Measurements from ENCODE around the gene CLCA1. TPM values are rescaled to one million over a fixed set of nuclear protein-coding genes. Genes with fewer than 3 reads are reported as not detected.
"Not testable (repeated sequence)": the region's sequence is repeated elsewhere in the genome, so short reads cannot be mapped to it uniquely, and the experiment has no call there.

Gene CLCA1
- total and polyA plus RNA-seq, 4 donors: 0.06 to 0.10 TPM; not detected in 2

- no peaks in the 10 kb centered on the region for H3K36me3 ChIP-seq (ENCODE audit: control insufficient read depth, insufficient read depth, low read length)
- no peaks in the 10 kb centered on the region for H3K27me3 ChIP-seq (ENCODE audit: control insufficient read depth, insufficient read depth, low read length)
- H3K4me1 ChIP-seq (ENCODE audit: control insufficient read depth, insufficient read depth, low read length): peaks cover 15% of the 10 kb centered on the region
- no peak for DNase-seq (ENCODE audit: low read depth in 4 of 6, low spot score in 6 of 6)
- no peak overlapping the region for H3K4me3 ChIP-seq (ENCODE audit: low read depth, low read length)
- WGBS (ENCODE audit: insufficient coverage): no CpG with 5 or more reads among the region's 3 CpGs
- no peaks in the 10 kb centered on the region for H3K9me3 ChIP-seq (ENCODE audit: control insufficient read depth, insufficient read depth, low read length)
- no peak overlapping the region for H3K27ac ChIP-seq (ENCODE audit: low read depth, low read length)
Observed at GRCh38 chr1:86499987-86500593, 31.4 kb downstream of the CLCA1 start.

DNA sequence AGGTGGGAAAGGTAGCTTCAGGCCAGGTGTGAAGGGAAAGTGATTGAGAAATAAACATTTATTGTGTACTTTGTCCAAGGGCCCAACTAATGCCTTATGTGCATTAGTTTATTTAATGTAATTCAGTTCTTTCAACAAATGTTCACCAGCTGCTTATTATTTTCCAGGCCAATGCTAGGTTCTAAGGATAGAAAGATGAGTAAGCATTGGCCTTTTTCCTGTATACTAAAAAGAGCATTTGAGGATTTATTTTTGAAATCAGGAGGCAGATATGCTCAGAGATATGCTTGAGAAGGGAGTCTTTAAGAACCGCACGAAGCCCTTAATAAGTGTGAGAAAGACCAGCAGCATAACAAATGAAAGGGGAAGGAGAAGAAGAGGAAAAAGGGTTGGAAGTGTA lies 32.0 kb downstream of the CLCA1 start:
- H3K4me3 ChIP-seq (ENCODE audit: low read depth, low read length): no peak overlapping the region
- no peak overlapping the region for H3K27ac ChIP-seq (ENCODE audit: low read depth, low read length)
- no peaks in the 10 kb centered on the region for H3K27me3 ChIP-seq (ENCODE audit: control insufficient read depth, insufficient read depth, low read length)
- no peaks in the 10 kb centered on the region for H3K9me3 ChIP-seq (ENCODE audit: control insufficient read depth, insufficient read depth, low read length)
- DNase-seq (ENCODE audit: low read depth in 4 of 6, low spot score in 6 of 6): no peak
- no peaks in the 10 kb centered on the region for H3K36me3 ChIP-seq (ENCODE audit: control insufficient read depth, insufficient read depth, low read length)
- 96% methylated on average over 2 of the region's 2 CpGs for WGBS (ENCODE audit: insufficient coverage)
- peaks cover 15% of the 10 kb centered on the region for H3K4me1 ChIP-seq (ENCODE audit: control insufficient read depth, insufficient read depth, low read length)

- not testable (repeated sequence) for H3K9me3 ChIP-seq (ENCODE audit: control insufficient read depth, insufficient read depth, low read length); H3K36me3 ChIP-seq (ENCODE audit: control insufficient read depth, insufficient read depth, low read length); H3K27me3 ChIP-seq (ENCODE audit: control insufficient read depth, insufficient read depth, low read length); H3K4me3 ChIP-seq (ENCODE audit: low read depth, low read length); H3K27ac ChIP-seq (ENCODE audit: low read depth, low read length); DNase-seq (ENCODE audit: low read depth in 4 of 6, low spot score in 6 of 6)
- H3K4me1 ChIP-seq (ENCODE audit: control insufficient read depth, insufficient read depth, low read length): peaks cover 15% of the 10 kb centered on the region
- 62% methylated on average over 13 of the region's 16 CpGs for WGBS (ENCODE audit: insufficient coverage)
Observed at GRCh38 chr1:86502125-86502646, 33.5 kb downstream of the CLCA1 start.

DNA sequence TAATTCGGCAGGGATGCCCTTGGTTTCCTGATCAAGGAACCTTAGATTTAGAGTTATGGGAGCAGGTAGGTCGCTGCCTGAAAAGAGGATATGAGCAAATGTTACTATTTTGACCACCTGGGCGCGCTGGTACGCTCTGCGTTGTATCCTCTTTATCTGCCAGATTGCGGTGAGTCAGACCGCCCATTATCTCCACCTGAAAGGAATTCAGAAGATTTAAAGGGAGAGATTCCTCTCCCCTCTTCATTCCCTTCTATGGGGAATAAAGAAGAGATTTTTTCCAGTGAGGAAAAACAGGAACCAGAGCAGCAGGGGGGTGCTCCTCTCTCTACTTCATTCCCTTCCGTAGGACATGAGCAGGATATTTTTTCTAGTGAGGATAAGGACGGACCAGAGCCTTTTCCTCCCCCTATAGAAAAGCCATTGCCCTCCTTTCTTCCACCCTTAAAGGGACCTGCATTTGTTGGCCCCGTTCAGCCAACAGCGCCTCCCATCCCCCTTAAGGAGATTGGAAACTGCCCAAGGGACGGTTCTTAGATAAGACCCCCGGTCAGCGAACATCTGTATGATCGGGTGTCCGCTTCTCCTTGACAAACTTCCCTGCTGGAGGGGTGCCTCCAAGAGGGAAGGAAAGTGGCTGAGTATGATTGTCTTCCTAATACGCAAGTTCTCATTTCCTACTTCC lies 34.1 kb downstream of the CLCA1 start:
- 86% methylated on average over 7 of the region's 18 CpGs for WGBS (ENCODE audit: insufficient coverage)
- Histone ChIP-seq H3K27ac (ENCODE audit: low read depth, low read length) (peak overlapping the region; percentile 19), H3K36me3 (ENCODE audit: control insufficient read depth, insufficient read depth, low read length) (no peaks in the 10 kb centered on the region), H3K4me3 (ENCODE audit: low read depth, low read length) (no peak overlapping the region), H3K4me1 (ENCODE audit: control insufficient read depth, insufficient read depth, low read length) (peaks cover 15% of the 10 kb centered on the region), H3K27me3 (ENCODE audit: control insufficient read depth, insufficient read depth, low read length) (no peaks in the 10 kb centered on the region), H3K9me3 (ENCODE audit: control insufficient read depth, insufficient read depth, low read length) (no peaks in the 10 kb centered on the region)
- DNase-seq (ENCODE audit: low read depth in 4 of 6, low spot score in 6 of 6): peak in 1 of 6 donors; percentile 52

DNA sequence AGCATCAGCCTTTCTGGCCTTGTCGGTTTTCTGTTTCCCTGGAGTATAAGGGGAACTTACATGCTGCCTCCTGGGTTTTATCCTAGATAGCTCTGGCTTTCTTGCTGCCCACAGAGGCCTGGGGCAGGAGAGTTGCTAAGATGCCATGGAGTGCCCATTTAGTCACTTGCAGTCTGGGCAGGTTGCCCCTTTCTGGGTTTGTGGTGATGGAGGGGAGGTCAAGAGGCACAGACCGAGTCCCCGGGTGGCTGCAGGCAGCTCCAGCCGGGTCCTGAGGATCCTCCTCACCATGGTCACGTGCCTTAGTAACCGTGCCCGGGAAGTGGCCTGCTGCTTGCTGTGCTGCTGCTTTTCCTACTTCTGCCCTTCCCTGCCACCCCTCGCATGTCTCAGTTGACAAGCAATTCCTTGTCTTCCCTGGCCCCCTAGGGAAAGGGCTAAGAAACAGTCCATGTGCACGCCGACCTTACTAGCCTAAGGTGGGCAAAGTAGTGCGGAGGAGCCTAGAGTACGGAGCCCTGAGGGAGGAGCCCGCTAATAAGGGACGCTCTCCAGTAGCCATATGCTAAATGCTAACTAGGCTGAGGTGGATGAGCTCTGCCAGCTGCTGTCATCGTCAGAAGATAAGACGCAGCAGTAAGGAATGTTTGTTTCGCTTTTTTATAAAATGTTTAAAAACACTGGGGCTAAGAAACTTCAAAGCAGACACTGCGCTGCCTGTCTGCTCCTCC lies 34.8 kb downstream of the CLCA1 start:
- DNase-seq (ENCODE audit: low read depth in 4 of 6, low spot score in 6 of 6): peak in 1 of 6 donors; percentile 52

GRCh38 chr1:86504137-86504479 lies 35.4 kb downstream of the CLCA1 start:
- H3K4me3 ChIP-seq (ENCODE audit: low read depth, low read length): no peak overlapping the region
- H3K27me3 ChIP-seq (ENCODE audit: control insufficient read depth, insufficient read depth, low read length): no peaks in the 10 kb centered on the region
- no peak overlapping the region for H3K27ac ChIP-seq (ENCODE audit: low read depth, low read length)
- no peaks in the 10 kb centered on the region for H3K36me3 ChIP-seq (ENCODE audit: control insufficient read depth, insufficient read depth, low read length)
- H3K4me1 ChIP-seq (ENCODE audit: control insufficient read depth, insufficient read depth, low read length): peaks cover 15% of the 10 kb centered on the region
- DNase-seq (ENCODE audit: low read depth in 4 of 6, low spot score in 6 of 6): peak in 1 of 6 donors; percentile 21
- WGBS (ENCODE audit: insufficient coverage): 59% methylated on average over 8 of the region's 9 CpGs
- no peaks in the 10 kb centered on the region for H3K9me3 ChIP-seq (ENCODE audit: control insufficient read depth, insufficient read depth, low read length)

More for the DNA sequence above, 34.8 kb downstream of the CLCA1 start:
- H3K27ac ChIP-seq (ENCODE audit: low read depth, low read length): peak overlapping the region; percentile 19
- no peaks in the 10 kb centered on the region for H3K9me3 ChIP-seq (ENCODE audit: control insufficient read depth, insufficient read depth, low read length)
- no peak overlapping the region for H3K4me3 ChIP-seq (ENCODE audit: low read depth, low read length)
- H3K36me3 ChIP-seq (ENCODE audit: control insufficient read depth, insufficient read depth, low read length): no peaks in the 10 kb centered on the region
- 57% methylated on average over 13 of the region's 18 CpGs for WGBS (ENCODE audit: insufficient coverage)
- H3K27me3 ChIP-seq (ENCODE audit: control insufficient read depth, insufficient read depth, low read length): no peaks in the 10 kb centered on the region
- peaks cover 15% of the 10 kb centered on the region for H3K4me1 ChIP-seq (ENCODE audit: control insufficient read depth, insufficient read depth, low read length)

DNA sequence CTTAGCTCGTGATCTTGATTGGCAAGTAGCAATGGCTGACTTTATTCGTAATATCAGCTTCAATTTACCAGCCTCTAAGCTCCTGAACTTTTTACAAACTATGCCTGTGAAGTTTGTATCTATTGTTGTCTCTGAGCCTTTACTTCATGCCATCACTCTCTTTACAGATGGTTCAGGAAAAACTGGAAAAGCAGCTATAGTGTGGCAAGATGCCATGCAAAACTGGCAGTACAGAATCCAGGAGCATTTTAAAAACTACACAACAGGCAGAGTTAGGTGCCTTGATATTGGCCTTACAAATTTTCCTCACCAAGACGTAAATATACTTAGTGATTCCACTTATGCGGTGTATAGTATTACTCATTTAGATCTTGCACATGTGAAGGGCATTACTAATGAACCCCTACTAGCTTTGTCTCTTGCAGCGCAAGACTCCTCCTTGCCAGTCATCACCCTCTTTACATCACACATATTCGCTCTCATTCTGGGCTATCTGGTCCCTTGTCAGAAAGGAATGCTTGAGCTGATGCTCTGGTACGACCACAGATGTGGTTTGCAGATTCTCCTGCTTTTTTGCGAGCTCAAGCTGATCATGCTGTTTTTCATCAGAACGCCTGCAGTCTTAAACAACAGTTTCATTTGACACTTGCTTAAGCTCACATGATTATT lies 36.3 kb downstream of the CLCA1 start:
- no peak overlapping the region for H3K27ac ChIP-seq (ENCODE audit: low read depth, low read length)
- no peaks in the 10 kb centered on the region for H3K9me3 ChIP-seq (ENCODE audit: control insufficient read depth, insufficient read depth, low read length)
- H3K27me3 ChIP-seq (ENCODE audit: control insufficient read depth, insufficient read depth, low read length): no peaks in the 10 kb centered on the region
- H3K4me1 ChIP-seq (ENCODE audit: control insufficient read depth, insufficient read depth, low read length): peaks cover 15% of the 10 kb centered on the region
- no peaks in the 10 kb centered on the region for H3K36me3 ChIP-seq (ENCODE audit: control insufficient read depth, insufficient read depth, low read length)
- DNase-seq (ENCODE audit: low read depth in 4 of 6, low spot score in 6 of 6): peak in 1 of 6 donors; percentile 16
- no peak overlapping the region for H3K4me3 ChIP-seq (ENCODE audit: low read depth, low read length)
- WGBS (ENCODE audit: insufficient coverage): 41% methylated on average over 5 of the region's 9 CpGs

DNA sequence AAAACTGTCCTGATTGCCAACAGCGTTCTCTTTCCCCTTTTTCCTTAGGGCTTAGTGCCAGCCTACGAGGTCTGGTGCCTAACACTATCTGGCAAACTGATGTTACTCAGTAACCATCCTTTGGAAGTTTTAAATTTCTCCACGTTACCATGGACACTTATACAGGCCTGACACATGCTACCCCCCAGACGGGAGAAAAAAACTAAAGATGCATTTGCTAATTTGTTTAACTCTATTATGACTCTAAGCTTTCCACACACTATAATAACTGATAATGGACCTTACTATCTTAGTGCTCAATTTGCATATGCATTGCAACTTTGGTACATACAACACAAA lies 36.8 kb downstream of the CLCA1 start:
- DNase-seq (ENCODE audit: low read depth in 4 of 6, low spot score in 6 of 6): peak in 1 of 6 donors; percentile 28
- Histone ChIP-seq H3K4me1 (ENCODE audit: control insufficient read depth, insufficient read depth, low read length) (peaks cover 15% of the 10 kb centered on the region), H3K27ac (ENCODE audit: low read depth, low read length) (no peak overlapping the region), H3K9me3 (ENCODE audit: control insufficient read depth, insufficient read depth, low read length) (no peaks in the 10 kb centered on the region), H3K4me3 (ENCODE audit: low read depth, low read length) (no peak overlapping the region), H3K27me3 (ENCODE audit: control insufficient read depth, insufficient read depth, low read length) (no peaks in the 10 kb centered on the region), H3K36me3 (ENCODE audit: control insufficient read depth, insufficient read depth, low read length) (no peaks in the 10 kb centered on the region)
- 50% methylated on average over 2 of the region's 4 CpGs for WGBS (ENCODE audit: insufficient coverage)

DNA sequence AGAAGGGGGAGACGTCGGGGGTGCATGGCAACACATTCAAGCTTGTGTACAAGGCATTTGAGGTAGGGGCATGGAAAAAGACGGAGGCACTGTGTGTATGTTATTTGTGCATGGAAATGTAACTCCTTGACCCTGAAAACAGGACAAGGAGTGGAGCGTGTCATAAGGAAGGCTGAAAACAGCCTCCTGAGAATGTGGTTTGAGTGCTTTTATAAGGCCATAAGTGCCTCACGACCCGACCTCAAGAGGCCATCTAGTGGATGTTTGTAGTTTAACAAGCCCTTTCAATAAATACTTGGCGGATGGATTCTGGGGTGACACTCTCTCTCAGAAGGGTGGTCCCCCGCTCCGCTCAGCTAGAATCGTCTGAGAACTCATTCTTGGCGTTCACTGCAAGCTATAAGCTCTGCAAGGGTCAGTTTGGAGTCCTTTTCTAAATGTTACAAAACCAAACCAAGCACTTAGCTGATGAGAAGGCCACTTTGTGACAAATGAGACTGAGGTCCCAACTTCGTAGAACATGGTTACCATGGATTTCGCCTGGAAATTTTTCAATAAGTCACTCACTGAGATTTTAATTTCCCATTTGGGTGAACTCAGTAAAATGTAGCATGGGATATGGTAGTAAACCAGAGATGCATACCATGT lies 39.3 kb downstream of the CLCA1 start:
- no peaks in the 10 kb centered on the region for H3K9me3 ChIP-seq (ENCODE audit: control insufficient read depth, insufficient read depth, low read length)
- 56% methylated on average over 9 of the region's 13 CpGs for WGBS (ENCODE audit: insufficient coverage)
- no peaks in the 10 kb centered on the region for H3K27me3 ChIP-seq (ENCODE audit: control insufficient read depth, insufficient read depth, low read length)
- no peaks in the 10 kb centered on the region for H3K36me3 ChIP-seq (ENCODE audit: control insufficient read depth, insufficient read depth, low read length)
- no peak overlapping the region for H3K4me3 ChIP-seq (ENCODE audit: low read depth, low read length)
- no peak overlapping the region for H3K27ac ChIP-seq (ENCODE audit: low read depth, low read length)
- peaks cover 11% of the 10 kb centered on the region for H3K4me1 ChIP-seq (ENCODE audit: control insufficient read depth, insufficient read depth, low read length)
- DNase-seq (ENCODE audit: low read depth in 4 of 6, low spot score in 6 of 6): no peak

All from spinal cord (tissue), 10 donors.